Urinary bladder (tissue), 4 donors: ENCODE measurements around the gene KCNN2. TPM values are rescaled to one million over a fixed set of nuclear protein-coding genes. Genes with fewer than 3 reads are reported as not detected.

Experiments
- DNase-seq: peaks from one replicate; pipeline ENCODE4 v3.0.0-alpha.2; 2015; ENCODE audit errors: extremely low spot score
- H3K27ac ChIP-seq: one replicate; pipeline ENCODE4 v1.5.1; 2013; ENCODE audit warnings: low read depth, mild to moderate bottlenecking, moderate library complexity
- H3K36me3 ChIP-seq: one replicate; pipeline ENCODE4 v1.6.1; 2013; ENCODE audit warnings: mild to moderate bottlenecking, moderate library complexity; ENCODE audit not compliant: insufficient read depth
- H3K4me1 ChIP-seq: one replicate; pipeline ENCODE4 v1.6.1; 2013; ENCODE audit warnings: mild to moderate bottlenecking, moderate library complexity; ENCODE audit not compliant: insufficient read depth
- H3K4me3 ChIP-seq: one replicate; pipeline ENCODE4 v1.5.1; 2013; ENCODE audit warnings: low read depth, low read length
- WGBS: extraction: QIAGEN DNeasy Blood & Tissue Kit; methylation state at CpG from one replicate; pipeline ENCODE4 v1.1.7; 2013; 5-methylcytosine and 5-hydroxymethylcytosine counted together
- polyA plus RNA-seq: library from polyadenylated mRNA; stranded (reverse); fragments of 200-250 nt; gene quantifications from one replicate; pipeline ENCODE4 v1.2.3, GENCODE V29; 2013
- total RNA-seq: library from RNA; depleted of rRNA; stranded (reverse); fragments of >200 nt; gene quantifications from one replicate; pipeline ENCODE4 v1.2.3, GENCODE V29; 2014
- donor health status: healthy with polysubstance abuse.
- donor health status: healthy.

Gene KCNN2
- total RNA-seq = 22.3 TPM
- polyA plus RNA-seq = 4.8 TPM

DNA sequence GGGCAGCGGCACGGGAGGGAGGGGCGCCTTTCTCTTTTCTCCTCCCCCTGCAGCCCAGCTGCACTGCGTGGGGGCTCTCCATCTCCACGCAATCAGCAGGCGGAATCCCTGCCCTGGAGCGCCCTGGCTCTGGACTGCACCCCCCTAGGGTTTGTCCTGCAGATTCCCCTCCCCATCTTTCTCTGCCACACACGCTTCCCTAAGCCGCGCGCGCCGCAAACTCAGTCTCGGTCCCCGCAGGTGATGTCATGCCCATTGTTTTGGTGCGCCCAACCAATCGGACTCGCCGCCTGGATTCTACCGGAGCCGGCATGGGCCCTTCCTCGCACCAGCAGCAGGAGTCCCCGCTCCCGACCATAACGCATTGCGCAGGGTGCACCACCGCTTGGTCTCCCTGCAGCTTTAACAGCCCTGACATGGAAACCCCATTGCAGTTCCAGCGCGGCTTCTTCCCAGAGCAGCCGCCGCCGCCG, at the start of gene KCNN2:
Gene KCNN2 (plus strand): TSS at position 347 of the 473 bp plus-strand sequence. CDS start 70 bp downstream, at position 417.
- H3K27ac ChIP-seq = no peak within 1 kb of the TSS
- peak; percentile 80 for DNase-seq

DNA sequence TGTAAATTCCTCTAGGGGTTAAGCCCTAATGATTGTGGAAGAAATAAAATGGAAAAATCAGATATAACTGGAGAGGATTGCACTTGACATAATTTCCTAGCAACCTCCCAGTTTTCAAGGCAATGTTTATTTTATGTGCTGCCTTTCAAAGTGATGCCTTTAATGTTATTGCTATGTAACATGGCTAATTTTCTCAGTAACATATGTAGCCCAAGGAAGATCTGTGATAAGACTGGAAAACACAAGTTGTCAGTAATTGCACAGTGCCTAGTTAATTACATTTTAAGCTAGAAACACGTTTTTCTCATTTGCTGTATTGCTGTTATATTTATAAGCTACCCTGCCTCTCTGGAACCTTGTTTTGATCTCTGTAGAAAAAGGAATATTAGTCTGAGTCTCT, 49.2 kb upstream of the KCNN2 start:
- DNase-seq = no peak
- H3K36me3 ChIP-seq = no peaks in the 10 kb centered on the region
- no peak overlapping the region for H3K27ac ChIP-seq
- H3K4me3 ChIP-seq = no peak overlapping the region
- no peaks in the 10 kb centered on the region for H3K4me1 ChIP-seq
- WGBS = 30% methylated on average over 1 of the region's 1 CpG

More for the DNA sequence above, at the start of gene KCNN2:
- WGBS = under 1% methylated on average over 33 of the region's 33 CpGs
- peak within 1 kb of the TSS; percentile 42 for H3K4me3 ChIP-seq
- H3K4me1 ChIP-seq = peaks cover 1% of the 10 kb centered on the region
- H3K36me3 ChIP-seq = no peaks in the 10 kb centered on the region

DNA sequence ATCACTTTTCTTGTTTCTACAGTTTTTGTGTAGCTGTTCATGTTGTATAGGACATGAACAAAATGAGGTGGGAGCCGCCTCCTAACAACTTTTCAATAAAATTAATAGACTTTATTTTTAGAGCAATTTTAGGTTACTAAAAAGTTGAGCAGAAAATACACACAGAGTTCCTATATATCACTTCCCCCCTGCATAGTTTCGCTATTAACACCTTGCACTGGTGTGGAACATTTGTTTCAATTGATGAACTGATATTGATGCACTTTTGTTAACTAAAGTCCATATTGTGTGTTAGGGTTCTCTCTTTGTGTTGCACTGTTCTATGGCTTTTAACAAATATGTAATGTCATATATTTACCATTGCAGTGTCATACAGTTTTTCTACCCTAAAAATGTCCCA, 47.8 kb upstream of the KCNN2 start:
- no peaks in the 10 kb centered on the region for H3K4me1 ChIP-seq
- 94% methylated on average over 2 of the region's 2 CpGs for WGBS

DNA sequence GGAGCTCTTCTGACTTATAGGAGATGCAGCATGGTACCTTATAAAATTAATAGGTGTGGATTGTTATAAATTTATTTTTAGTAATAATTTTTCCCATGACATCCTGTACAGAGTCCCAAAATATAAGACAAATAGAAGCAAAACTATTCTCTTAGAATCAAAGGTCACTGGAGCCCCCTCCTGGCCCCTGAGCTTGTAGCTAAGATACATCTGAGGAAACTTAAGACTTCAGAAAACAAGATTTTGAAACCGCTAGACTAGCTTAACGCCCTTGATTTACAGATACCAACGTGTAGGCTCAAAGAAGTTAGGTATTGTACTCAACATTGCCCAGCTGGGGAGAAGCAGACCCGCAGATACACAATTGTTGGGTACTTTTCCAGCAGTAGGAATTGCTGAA, 45.7 kb upstream of the KCNN2 start:
- H3K36me3 ChIP-seq = no peaks in the 10 kb centered on the region
- H3K4me3 ChIP-seq = no peak overlapping the region
- no peaks in the 10 kb centered on the region for H3K4me1 ChIP-seq
- DNase-seq = no peak
- 55% methylated on average over 4 of the region's 4 CpGs for WGBS
- no peak overlapping the region for H3K27ac ChIP-seq

More for the DNA sequence above, 47.8 kb upstream of the KCNN2 start:
- Histone ChIP-seq H3K27ac (no peak overlapping the region), H3K4me3 (no peak overlapping the region), H3K36me3 (no peaks in the 10 kb centered on the region)
- no peak for DNase-seq

DNA sequence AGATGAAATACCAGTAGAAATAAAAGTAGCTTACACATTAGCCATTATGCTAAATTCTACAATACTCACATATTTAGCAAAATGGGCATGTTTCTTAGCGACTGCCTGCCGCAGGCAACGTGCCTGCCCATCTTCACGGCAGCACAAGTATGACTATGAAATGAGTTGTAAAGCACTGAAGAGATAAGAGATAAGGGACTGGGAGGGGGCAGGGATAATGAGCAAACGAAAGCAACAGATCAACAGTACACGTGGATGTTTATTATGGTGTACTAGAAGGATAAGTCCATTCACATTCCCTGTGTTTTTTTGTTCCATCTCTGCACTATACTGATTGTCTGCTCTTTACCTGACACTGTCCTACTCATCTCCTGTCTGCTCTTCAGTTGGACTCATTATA, 44.1 kb upstream of the KCNN2 start:
- Histone ChIP-seq H3K4me1 (no peaks in the 10 kb centered on the region), H3K36me3 (no peaks in the 10 kb centered on the region), H3K27ac (no peak overlapping the region), H3K4me3 (no peak overlapping the region)
- DNase-seq = no peak
- 73% methylated on average over 6 of the region's 6 CpGs for WGBS

DNA sequence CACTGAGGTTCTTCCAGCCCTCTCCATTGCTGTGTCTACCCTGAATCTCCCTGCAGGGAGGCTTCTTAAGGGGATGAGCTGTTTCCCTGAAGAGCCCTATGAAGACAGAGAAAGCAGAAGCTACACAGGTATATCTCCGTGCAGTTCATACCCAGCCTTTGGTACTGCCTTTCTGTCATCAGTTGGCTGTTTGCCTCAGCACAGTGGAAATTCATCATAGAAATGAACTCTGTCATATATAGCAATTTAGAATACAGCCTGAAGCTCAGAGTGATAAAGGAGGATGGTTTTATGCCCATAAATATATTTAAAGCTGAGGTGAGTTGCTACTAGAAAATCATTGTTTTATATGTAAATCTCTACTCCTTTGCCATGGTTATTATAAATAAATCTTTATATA, 42.6 kb upstream of the KCNN2 start:
- no peak for DNase-seq
- H3K36me3 ChIP-seq = no peaks in the 10 kb centered on the region
- H3K27ac ChIP-seq = no peak overlapping the region
- H3K4me3 ChIP-seq = no peak overlapping the region
- no peaks in the 10 kb centered on the region for H3K4me1 ChIP-seq
- WGBS = 75% methylated on average over 1 of the region's 1 CpG

DNA sequence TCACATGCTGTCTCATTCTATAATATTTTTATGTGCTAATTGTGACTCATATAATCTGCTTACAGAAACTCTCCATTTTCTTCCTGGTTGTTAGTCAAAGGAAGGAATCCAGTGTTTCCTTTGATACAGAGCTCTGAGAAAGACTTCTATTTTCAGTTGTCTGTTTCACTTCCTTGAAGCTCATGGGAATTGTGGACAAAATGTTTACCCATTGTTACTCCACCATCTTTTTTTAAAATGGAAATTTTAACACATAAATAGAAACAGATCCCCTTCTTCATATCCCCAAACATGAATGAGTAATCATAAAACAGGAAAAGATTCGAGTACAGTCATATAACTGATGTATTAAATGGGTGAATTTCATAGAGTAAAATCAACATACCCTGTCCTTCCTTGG, 42.0 kb upstream of the KCNN2 start:
- no peak overlapping the region for H3K4me3 ChIP-seq
- DNase-seq = no peak
- no peaks in the 10 kb centered on the region for H3K4me1 ChIP-seq
- WGBS = 63% methylated on average over 1 of the region's 1 CpG
- no peak overlapping the region for H3K27ac ChIP-seq
- H3K36me3 ChIP-seq = no peaks in the 10 kb centered on the region

DNA sequence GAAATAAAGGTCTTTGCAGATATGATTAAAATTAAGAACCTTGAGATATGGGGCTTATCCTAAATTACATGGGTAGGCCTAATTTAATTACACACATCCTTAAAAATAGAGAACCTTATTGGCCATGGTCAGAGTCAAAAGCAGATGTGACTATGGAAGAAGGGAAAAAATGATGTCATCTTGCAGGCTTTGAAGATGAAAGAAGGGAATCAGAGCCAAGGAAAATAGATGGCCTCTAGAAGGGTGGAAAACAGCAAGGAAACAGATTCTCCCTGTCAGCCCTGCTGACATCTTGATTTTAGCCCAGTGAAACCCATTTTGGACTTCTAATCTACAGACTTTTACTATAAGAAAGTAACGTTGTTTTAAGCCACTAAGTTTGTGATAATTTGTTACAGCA, 37.6 kb upstream of the KCNN2 start:
- H3K36me3 ChIP-seq = no peaks in the 10 kb centered on the region
- no peak overlapping the region for H3K27ac ChIP-seq
- H3K4me1 ChIP-seq = no peaks in the 10 kb centered on the region
- no peak for DNase-seq
- no peak overlapping the region for H3K4me3 ChIP-seq
- WGBS = 74% methylated on average over 1 of the region's 1 CpG

DNA sequence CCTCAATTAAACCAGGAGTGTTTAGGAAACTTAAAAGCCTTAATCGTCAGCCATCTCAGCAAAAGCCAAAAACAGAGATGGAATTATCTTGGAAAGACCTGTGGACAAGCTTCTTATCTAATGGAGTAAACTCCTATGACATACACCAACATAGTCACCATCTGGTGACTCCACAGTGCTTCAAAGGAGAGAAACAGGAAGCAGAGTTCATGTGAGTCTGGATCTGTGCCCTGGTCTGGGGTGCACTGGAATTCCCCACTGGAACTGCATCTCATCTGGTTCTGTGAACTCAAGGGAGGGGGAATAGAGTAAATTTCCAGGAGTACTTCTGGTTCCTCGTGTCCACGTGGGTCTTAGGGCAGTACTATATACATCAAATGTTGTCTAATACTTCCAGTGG, 36.3 kb upstream of the KCNN2 start:
- WGBS = 28% methylated on average over 3 of the region's 3 CpGs
- H3K36me3 ChIP-seq = no peaks in the 10 kb centered on the region
- H3K27ac ChIP-seq = no peak overlapping the region
- no peak overlapping the region for H3K4me3 ChIP-seq
- DNase-seq = no peak
- no peaks in the 10 kb centered on the region for H3K4me1 ChIP-seq

DNA sequence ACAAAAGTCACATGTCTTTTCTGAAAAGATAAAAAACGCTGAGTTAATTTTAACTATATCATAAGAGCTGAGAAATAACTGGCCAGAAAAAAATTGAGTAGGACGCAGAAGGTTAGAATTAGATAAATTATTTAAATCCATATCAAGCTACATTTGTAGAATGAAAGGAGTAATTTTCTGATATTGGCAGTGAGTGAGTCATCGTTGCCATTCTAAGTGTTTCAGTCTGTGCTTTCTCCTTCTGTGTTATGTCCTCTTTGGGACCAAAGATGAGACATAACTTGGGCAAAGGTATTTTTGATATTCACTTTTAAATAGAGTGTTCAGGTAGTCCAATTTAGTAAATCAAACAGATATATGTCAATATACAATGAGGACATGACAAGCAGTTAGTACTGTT, 34.4 kb upstream of the KCNN2 start:
- H3K4me3 ChIP-seq = no peak overlapping the region
- 70% methylated on average over 3 of the region's 3 CpGs for WGBS
- no peaks in the 10 kb centered on the region for H3K4me1 ChIP-seq
- H3K36me3 ChIP-seq = no peaks in the 10 kb centered on the region
- no peak for DNase-seq
- no peak overlapping the region for H3K27ac ChIP-seq

DNA sequence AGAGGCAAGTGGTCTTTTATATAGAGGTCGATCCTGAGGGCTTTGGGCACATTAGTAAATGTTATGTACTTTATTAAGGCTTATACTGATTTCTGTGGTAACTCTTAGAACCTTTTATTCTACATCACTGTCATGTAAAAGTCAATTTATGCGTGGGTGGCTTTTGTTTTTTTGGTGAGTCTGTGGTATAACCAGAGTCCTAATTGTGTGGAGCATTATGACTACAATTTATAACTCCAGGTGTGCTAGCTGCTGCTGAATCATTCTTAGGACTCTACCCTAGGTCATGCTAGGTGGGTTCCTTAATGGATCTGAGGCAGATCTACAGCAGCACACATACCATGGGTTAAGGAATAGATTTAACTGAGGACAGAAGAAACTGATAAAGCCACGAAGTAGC, 33.9 kb upstream of the KCNN2 start:
- no peak overlapping the region for H3K4me3 ChIP-seq
- DNase-seq = no peak
- WGBS = 84% methylated on average over 3 of the region's 3 CpGs
- no peaks in the 10 kb centered on the region for H3K36me3 ChIP-seq
- no peak overlapping the region for H3K27ac ChIP-seq
- H3K4me1 ChIP-seq = no peaks in the 10 kb centered on the region

DNA sequence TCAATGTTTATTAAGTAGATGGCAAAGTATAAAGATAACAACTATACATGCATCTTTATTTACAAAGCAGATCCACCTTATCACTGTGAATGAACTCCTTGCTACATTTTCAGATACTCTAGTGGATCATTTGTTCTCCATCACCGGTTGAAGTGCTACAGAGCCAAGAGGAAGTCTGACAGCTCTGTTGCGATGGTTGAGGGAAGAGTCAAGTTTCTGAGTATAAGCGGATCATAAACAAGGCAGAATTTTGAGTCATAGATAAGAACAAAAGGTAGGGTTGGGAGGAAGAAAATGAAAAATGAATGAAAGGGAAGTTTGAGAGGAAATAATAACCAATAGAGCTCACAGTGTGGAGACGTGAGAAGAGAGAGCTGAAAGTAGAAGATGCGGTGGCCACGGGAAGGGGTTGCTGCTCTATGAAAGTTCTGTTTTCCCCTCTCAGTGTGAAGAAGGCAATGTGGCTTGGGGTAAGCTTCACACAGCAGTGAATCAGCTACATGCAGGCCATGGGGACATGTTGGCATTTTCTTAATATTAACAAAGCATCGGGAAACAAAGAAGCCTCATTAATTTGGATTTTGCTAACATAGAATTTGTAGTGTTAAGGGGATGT, 30.8 kb upstream of the KCNN2 start:
- H3K4me3 ChIP-seq = no peak overlapping the region
- 91% methylated on average over 7 of the region's 7 CpGs for WGBS
- no peak overlapping the region for H3K27ac ChIP-seq
- H3K4me1 ChIP-seq = no peaks in the 10 kb centered on the region
- DNase-seq = no peak
- H3K36me3 ChIP-seq = no peaks in the 10 kb centered on the region

DNA sequence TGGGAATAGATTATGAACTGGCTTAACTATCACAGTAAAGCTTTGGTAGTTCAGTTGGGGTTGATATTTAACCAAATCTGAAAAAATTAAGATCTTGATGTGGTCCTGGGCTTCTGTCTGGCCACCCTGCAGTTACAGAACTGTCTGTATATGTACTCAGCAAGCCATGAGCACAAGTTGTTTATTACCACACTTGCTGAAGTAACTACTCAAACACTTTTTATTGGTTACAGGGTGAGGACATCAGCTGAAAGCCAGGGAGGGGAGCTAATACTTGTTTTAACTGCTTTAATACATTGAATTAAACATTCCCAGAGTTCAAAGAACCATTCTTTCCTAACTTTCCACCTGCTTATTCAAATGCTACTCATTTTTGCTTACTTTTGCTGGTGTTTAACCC, 29.4 kb upstream of the KCNN2 start:
- Histone ChIP-seq H3K4me1 (no peaks in the 10 kb centered on the region), H3K27ac (no peak overlapping the region), H3K36me3 (no peaks in the 10 kb centered on the region), H3K4me3 (no peak overlapping the region)
- no peak for DNase-seq

DNA sequence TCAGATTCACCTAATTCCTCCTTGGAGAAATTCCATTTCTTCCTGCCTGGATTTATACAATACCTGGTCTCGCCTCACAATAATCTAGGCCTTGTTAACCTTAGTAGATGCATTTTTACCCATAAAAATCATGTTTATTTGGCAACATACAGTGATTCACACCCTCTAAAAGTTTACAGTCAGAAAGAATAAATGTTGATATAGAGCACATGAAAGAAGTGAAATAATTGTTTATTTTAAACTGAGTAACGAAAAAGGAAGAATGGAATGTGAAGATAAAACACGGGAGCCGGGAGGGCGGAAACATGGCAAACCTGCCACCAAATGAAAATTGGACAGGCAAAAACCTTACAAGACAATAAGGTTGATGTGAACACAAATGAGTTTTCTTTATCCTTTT, 28.9 kb upstream of the KCNN2 start:
- no peaks in the 10 kb centered on the region for H3K4me1 ChIP-seq
- no peaks in the 10 kb centered on the region for H3K36me3 ChIP-seq
- no peak overlapping the region for H3K27ac ChIP-seq
- 33% methylated on average over 5 of the region's 5 CpGs for WGBS
- no peak overlapping the region for H3K4me3 ChIP-seq
- DNase-seq = no peak

DNA sequence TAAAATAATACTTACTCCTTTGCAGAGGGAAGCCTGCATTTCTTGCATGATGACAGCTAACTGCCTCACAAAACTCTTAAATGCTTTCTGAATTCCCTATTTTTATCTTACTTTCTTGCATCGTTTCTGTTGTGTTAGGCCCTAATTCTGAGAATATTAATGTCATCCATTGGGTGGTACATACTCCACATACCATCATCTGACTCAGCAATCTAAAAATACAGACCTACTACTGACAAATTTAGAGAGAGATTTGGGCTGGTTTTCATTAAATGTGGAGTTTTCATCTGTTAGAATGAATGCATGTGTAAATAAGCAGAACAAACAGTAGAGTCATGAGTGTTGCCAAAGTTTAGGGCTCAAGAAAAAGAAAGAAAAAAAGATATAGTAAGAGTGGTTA, 26.5 kb upstream of the KCNN2 start:
- Histone ChIP-seq H3K4me3 (no peak overlapping the region), H3K27ac (no peak overlapping the region), H3K36me3 (no peaks in the 10 kb centered on the region), H3K4me1 (no peaks in the 10 kb centered on the region)
- DNase-seq = no peak
- 33% methylated on average over 1 of the region's 1 CpG for WGBS
